GM12801 (cell line): ENCODE data around the gene HRAS.

ENCODE experiments used
- CTCF ChIP-seq: IDR thresholded peaks from one replicate; pipeline ENCODE4 v1.5.1; 2011; ENCODE audit warnings: control low read depth; ENCODE audit not compliant: insufficient read length; ENCODE audit errors: extremely low read depth

HRAS gene

GRCh38 chr11:545171-545570 is 9.8 kb upstream of the HRAS start:
- no peak for TF ChIP-seq CTCF

- TF ChIP-seq CTCF = no peak
These were observed 9.4 kb upstream of the HRAS start for GRCh38 chr11:544817-545166.

GRCh38 chr11:541433-541885 is 6.1 kb upstream of the HRAS start:
- no peak for TF ChIP-seq CTCF

- no peak for TF ChIP-seq CTCF
These were observed 5.4 kb upstream of the HRAS start for GRCh38 chr11:540583-541432.

GRCh38 chr11:539971-540481 is 4.7 kb upstream of the HRAS start:
- no peak for TF ChIP-seq CTCF

GRCh38 chr11:538431-539051 is 3.2 kb upstream of the HRAS start:
- no peak for TF ChIP-seq CTCF

- no peak for TF ChIP-seq CTCF
These were observed 2.5 kb upstream of the HRAS start for GRCh38 chr11:537622-538430.
